KMS-11 (cell line): Measurements from ENCODE around the gene TSPO2.
A peak's percentile ranks its signal among the peaks of the same experiment; 100 is the strongest.

ENCODE experiments used
- H2AFZ ChIP-seq: fragments of 200-600 bp; sonication (generic); 2 replicates; pipeline ENCODE4 v1.6.1; 2016; ENCODE audit warnings: antibody characterized with exemption, mixed run types, low read depth
- H3K27ac ChIP-seq: fragments of 200-600 bp; sonication (generic); 2 replicates; pipeline ENCODE4 v1.6.1; 2016; ENCODE audit warnings: mild to moderate bottlenecking, mixed run types
- H3K27me3 ChIP-seq: fragments of 200-600 bp; sonication (generic); 2 replicates; pipeline ENCODE4 v1.6.1; 2017; ENCODE audit warnings: mild to moderate bottlenecking, low read depth, mixed run types, moderate library complexity; ENCODE audit not compliant: insufficient read depth
- H3K36me3 ChIP-seq: fragments of 200-600 bp; sonication (generic); 2 replicates; pipeline ENCODE4 v1.6.1; 2017; ENCODE audit warnings: mild to moderate bottlenecking, mixed run types; ENCODE audit not compliant: insufficient read depth
- H3K4me1 ChIP-seq: fragments of 200-600 bp; sonication (generic); 2 replicates; pipeline ENCODE4 v1.6.1; 2016; ENCODE audit warnings: mild to moderate bottlenecking, low read depth, mixed run types; ENCODE audit not compliant: poor library complexity, severe bottlenecking
- H3K4me2 ChIP-seq: fragments of 200-600 bp; sonication (generic); 2 replicates; pipeline ENCODE4 v1.7.0; 2016; ENCODE audit warnings: mild to moderate bottlenecking, mixed run types
- H3K4me3 ChIP-seq: fragments of 200-600 bp; sonication (generic); IDR thresholded peaks from 2 replicates; pipeline ENCODE4 v1.6.1; 2017; ENCODE audit warnings: low read depth, low read length, mixed read lengths; ENCODE audit not compliant: insufficient read depth
- H3K79me2 ChIP-seq: fragments of 200-600 bp; sonication (generic); 2 replicates; pipeline ENCODE4 v1.6.1; 2016; ENCODE audit warnings: low read depth, mixed run types; ENCODE audit not compliant: insufficient read depth
- H3K9ac ChIP-seq: fragments of 200-600 bp; sonication (generic); 2 replicates; pipeline ENCODE4 v1.6.1; 2016; ENCODE audit warnings: mild to moderate bottlenecking, mixed run types
- H4K20me1 ChIP-seq: fragments of 200-600 bp; sonication (generic); 2 replicates; pipeline ENCODE4 v1.6.1; 2016; ENCODE audit warnings: mild to moderate bottlenecking, mixed run types; ENCODE audit not compliant: insufficient read depth
- CTCF ChIP-seq: fragments of 200-600 bp; sonication (generic); conservative IDR thresholded peaks from 2 replicates; pipeline ENCODE4 v1.6.1; 2017; ENCODE audit warnings: low read depth, mild to moderate bottlenecking, antibody characterized with exemption, low read length, moderate library complexity, mixed read lengths

TSPO2 gene

GRCh38 chr6:41074692-41075436, 32.6 kb downstream of the TSPO2 start:
- Histone ChIP-seq H2AFZ (no peak overlapping the region), H3K4me3 (no peak overlapping the region), H3K9ac (no peak overlapping the region; the same call in 1 of the 2 replicates), H3K27ac (peak overlapping the region; percentile 97; the same call in 1 of the 2 replicates), H3K36me3 (peaks cover 4% of the 10 kb centered on the region; the same call in 1 of the 2 replicates), H3K27me3 (no peaks in the 10 kb centered on the region), H3K4me1 (peaks cover 33% of the 10 kb centered on the region), H3K4me2 (peak overlapping the region; percentile 91), H4K20me1 (peaks cover 8% of the 10 kb centered on the region; the same call in 1 of the 2 replicates), H3K79me2 (peaks cover 62% of the 10 kb centered on the region)
- no peak for TF ChIP-seq CTCF

- H3K27me3 ChIP-seq: no peaks in the 10 kb centered on the region
- no peak overlapping the region for H3K27ac ChIP-seq
- H3K9ac ChIP-seq: no peak overlapping the region
- H3K4me3 ChIP-seq: no peak overlapping the region
- H2AFZ ChIP-seq: no peak overlapping the region
- TF ChIP-seq CTCF: no peak
- peaks cover 27% of the 10 kb centered on the region for H3K4me1 ChIP-seq
- H3K79me2 ChIP-seq: peaks cover 62% of the 10 kb centered on the region
- no peak overlapping the region; the same call in 1 of the 2 replicates for H3K4me2 ChIP-seq
- peaks cover 8% of the 10 kb centered on the region; the same call in 1 of the 2 replicates for H4K20me1 ChIP-seq
- peaks cover 13% of the 10 kb centered on the region; the same call in 1 of the 2 replicates for H3K36me3 ChIP-seq
Observed at GRCh38 chr6:41075651-41076626, 33.7 kb downstream of the TSPO2 start.

- no peak overlapping the region for H3K4me2 ChIP-seq
- H3K4me3 ChIP-seq: no peak overlapping the region
- no peak overlapping the region for H2AFZ ChIP-seq
- peaks cover 62% of the 10 kb centered on the region for H3K79me2 ChIP-seq
- no peaks in the 10 kb centered on the region for H3K27me3 ChIP-seq
- no peak overlapping the region for H3K27ac ChIP-seq
- H3K9ac ChIP-seq: no peak overlapping the region
- peaks cover 26% of the 10 kb centered on the region for H3K4me1 ChIP-seq
- peaks cover 13% of the 10 kb centered on the region; the same call in 1 of the 2 replicates for H3K36me3 ChIP-seq
- H4K20me1 ChIP-seq: peaks cover 8% of the 10 kb centered on the region; the same call in 1 of the 2 replicates
- no peak for TF ChIP-seq CTCF
Observed at GRCh38 chr6:41077536-41077935, 35.3 kb downstream of the TSPO2 start.

GRCh38 chr6:41078101-41078500, 35.8 kb downstream of the TSPO2 start:
- Histone ChIP-seq H3K27me3 (no peaks in the 10 kb centered on the region), H2AFZ (no peak overlapping the region), H3K4me1 (peaks cover 26% of the 10 kb centered on the region), H3K79me2 (peaks cover 62% of the 10 kb centered on the region), H3K4me3 (no peak overlapping the region), H3K9ac (no peak overlapping the region), H3K36me3 (peaks cover 13% of the 10 kb centered on the region; the same call in 1 of the 2 replicates), H3K4me2 (no peak overlapping the region), H3K27ac (no peak overlapping the region), H4K20me1 (peaks cover 8% of the 10 kb centered on the region; the same call in 1 of the 2 replicates)
- TF ChIP-seq CTCF: no peak
